Endothelial cell of umbilical vein (primary cell): ENCODE measurements around the gene SDC4. TPM values are rescaled to one million over a fixed set of nuclear protein-coding genes. Genes with fewer than 3 reads are reported as not detected.

Experiments
- BruUV-seq: library from RNA; stranded (reverse); fragments of 400-500 nt; replicated peaks from 2 replicates; lab custom pipeline; 2021; lab: Mats Ljungman, UMichigan
- CTCF ChIA-PET: fragments of 300-600, 350-600 bp; sonication (Branson Sonifier 250); formaldehyde crosslinking; loops from one replicate; lab custom pipeline; 2021; ENCODE audit warnings: antibody characterized with exemption, inconsistent platforms; lab: Charles Lee
- POLR2A ChIA-PET: fragments of 300-600, 350-600 bp; sonication (Branson Sonifier 250); formaldehyde crosslinking; loops from one replicate; lab custom pipeline; 2021; ENCODE audit warnings: antibody characterized with exemption, inconsistent platforms; lab: Charles Lee
- DNase-seq: peaks from one replicate; pipeline ENCODE4 v3.0.0-alpha.2; 2011; ENCODE audit warnings: low read depth, low spot score
- FAIRE-seq: peaks from 2 replicates; lab custom pipeline; 2011; peaks lifted over from hg19 to GRCh38; lab: Jason Lieb, UNC
- H2AFZ ChIP-seq: 2 replicates; pipeline ENCODE4 v1.6.0; 2012; ENCODE audit warnings: low read depth, low read length, control low read depth, inconsistent platforms
- H3K27ac ChIP-seq: 2 replicates; pipeline ENCODE4 v1.5.1; 2011; ENCODE audit warnings: low read depth, mild to moderate bottlenecking, control low read depth, low read length, moderate library complexity; ENCODE audit not compliant: insufficient read depth
- H3K27me3 ChIP-seq, 2 experiments: 2 replicates each; pipeline versions ENCODE4 v1.6.0 to v1.6.1; 2011; ENCODE audit warnings: low read length in 2 of 2, mixed read lengths in 1 of 2; ENCODE audit not compliant: control insufficient read depth in 2 of 2, insufficient read depth in 2 of 2
- H3K36me3 ChIP-seq, 2 experiments: 2 replicates in 1 of 2; 3 replicates in 1 of 2; pipeline ENCODE4 v1.5.1; 2011; ENCODE audit warnings: low read length in 2 of 2, mild to moderate bottlenecking in 1 of 2, moderate library complexity in 1 of 2; ENCODE audit not compliant: control insufficient read depth in 2 of 2, insufficient read depth in 2 of 2; ENCODE audit errors: extremely low read depth in 1 of 2
- H3K4me1 ChIP-seq: 3 replicates; pipeline ENCODE4 v1.5.1; 2011; ENCODE audit warnings: mild to moderate bottlenecking, low read length; ENCODE audit not compliant: control insufficient read depth, insufficient read depth; ENCODE audit errors: extremely low read depth
- H3K4me2 ChIP-seq: 2 replicates; pipeline ENCODE4 v1.6.1; 2011; ENCODE audit warnings: low read length, control low read depth, mixed read lengths; ENCODE audit not compliant: insufficient read depth
- H3K4me3 ChIP-seq, 3 experiments: fragments of 200-600 bp in 1 of 3; sonication (generic), shearing (Covaris generic) in 1 of 3; replicated peaks in 1 of 3; 2 replicates each; pipeline ENCODE4 v1.5.1; 2011 to 2016; ENCODE audit warnings: control low read depth in 3 of 3, low read length in 3 of 3, mild to moderate bottlenecking in 2 of 3, inconsistent platforms in 1 of 3, low read depth in 1 of 3, moderate library complexity in 1 of 3; ENCODE audit not compliant: insufficient read depth in 1 of 3
- H3K79me2 ChIP-seq: 2 replicates; pipeline ENCODE4 v1.6.0; 2012; ENCODE audit warnings: low read length, inconsistent platforms; ENCODE audit not compliant: control insufficient read depth, insufficient read depth
- H3K9ac ChIP-seq: replicated peaks from 2 replicates; pipeline ENCODE3; 2011; ENCODE audit warnings: low read length, control low read depth; ENCODE audit not compliant: insufficient read depth; ENCODE audit errors: extremely low read depth
- H3K9me1 ChIP-seq: replicated peaks from 3 replicates; pipeline ENCODE4 v1.6.0; 2011; ENCODE audit warnings: mild to moderate bottlenecking, low read length; ENCODE audit not compliant: control insufficient read depth, insufficient read depth; ENCODE audit errors: extremely low read depth
- H3K9me3 ChIP-seq: replicated peaks from 2 replicates; pipeline ENCODE4 v1.5.1; 2012; ENCODE audit warnings: low read length, inconsistent platforms; ENCODE audit not compliant: control insufficient read depth, insufficient read depth
- H4K20me1 ChIP-seq: replicated peaks from 2 replicates; pipeline ENCODE3; 2011; ENCODE audit warnings: mild to moderate bottlenecking, low read length; ENCODE audit not compliant: control insufficient read depth, insufficient read depth; ENCODE audit errors: extremely low read depth
- EZH2 ChIP-seq: IDR thresholded peaks from 2 replicates; pipeline ENCODE4 v1.6.1; 2012; ENCODE audit warnings: borderline replicate concordance, low read depth, mild to moderate bottlenecking, moderate library complexity, low read length, inconsistent platforms; ENCODE audit not compliant: severe bottlenecking
- FOS ChIP-seq: IDR thresholded peaks from 2 replicates; pipeline ENCODE4 v1.6.1; 2011; ENCODE audit warnings: mild to moderate bottlenecking, low read length, moderate library complexity, borderline replicate concordance; ENCODE audit not compliant: insufficient read depth
- GATA2 ChIP-seq: IDR thresholded peaks from 2 replicates; pipeline ENCODE4 v1.7.0; 2011; ENCODE audit warnings: low read depth, mild to moderate bottlenecking, moderate library complexity, mixed read lengths, low read length; ENCODE audit not compliant: insufficient read length, insufficient read depth
- JUN ChIP-seq: IDR thresholded peaks from 2 replicates; pipeline ENCODE4 v1.6.1; 2011; ENCODE audit warnings: borderline replicate concordance, low read depth; ENCODE audit not compliant: insufficient read length, insufficient read depth
- MYC ChIP-seq: IDR thresholded peaks from one replicate; pipeline ENCODE4 v1.6.1; 2011; ENCODE audit warnings: mild to moderate bottlenecking, low read depth, low read length
- POLR2A ChIP-seq: IDR thresholded peaks from 2 replicates; pipeline ENCODE4 v1.6.1; 2012; ENCODE audit warnings: low read depth, mild to moderate bottlenecking, control low read depth, low read length
- POLR2AphosphoS5 ChIP-seq: IDR thresholded peaks from 2 replicates; pipeline ENCODE4 v1.6.1; 2012; ENCODE audit warnings: low read depth, mild to moderate bottlenecking, control low read depth, low read length, moderate library complexity; ENCODE audit not compliant: insufficient read depth
- dilution Hi-C: fragments of 300-500 bp; cut with MboI; formaldehyde crosslinking; loops from one replicate; pipeline ENCODE4 v1.15.0; 2019; ENCODE audit warnings: low sequenced_read_pairs; ENCODE audit not compliant: extremely low pct_ligation_motif_present
- intact Hi-C: fragments of 100-400 bp; cut with micrococcal nuclease; formaldehyde crosslinking; loops from one replicate; pipeline ENCODE4 v1.10.0; 2022
- polyA plus RNA-seq, 4 experiments: library from polyadenylated mRNA; depleted of rRNA in 3 of 4; stranded (reverse) in 3 of 4; unstranded in 1 of 4; fragments of >200 nt; gene quantifications; 2 replicates each; pipeline versions ENCODE4 v1.2.1 to v1.2.3, GENCODE V29; 2011 to 2012; ENCODE audit warnings: missing spikeins in 1 of 4
- total RNA-seq: library from RNA; stranded (reverse); gene quantifications from 2 replicates; pipeline ENCODE4 v1.2.3, GENCODE V29; 2021
- TF ChIP-seq, protein P1 (sequence below): IDR thresholded peaks from 2 replicates; pipeline ENCODE4 v1.6.1; 2011; ENCODE audit not compliant: insufficient read depth, insufficient read length
- TF ChIP-seq, protein P2 (sequence below), 2 donors: IDR thresholded peaks; 1 replicate in 1 of 2; 2 replicates in 1 of 2; pipeline ENCODE4 v1.5.1; 2011; ENCODE audit warnings: low read length in 2 of 2, mild to moderate bottlenecking in 2 of 2, moderate library complexity in 2 of 2, control low read depth in 1 of 2, inconsistent platforms in 1 of 2, low read depth in 1 of 2; ENCODE audit not compliant: insufficient read depth in 1 of 2; ENCODE audit errors: extremely low read depth in 1 of 2

Gene SDC4
- total and polyA plus RNA-seq, 2 donors (not counting 3 experiments of a cell fraction or from before 2014, with no cell fraction given), result 26.3 to 32.0 TPM

DNA sequence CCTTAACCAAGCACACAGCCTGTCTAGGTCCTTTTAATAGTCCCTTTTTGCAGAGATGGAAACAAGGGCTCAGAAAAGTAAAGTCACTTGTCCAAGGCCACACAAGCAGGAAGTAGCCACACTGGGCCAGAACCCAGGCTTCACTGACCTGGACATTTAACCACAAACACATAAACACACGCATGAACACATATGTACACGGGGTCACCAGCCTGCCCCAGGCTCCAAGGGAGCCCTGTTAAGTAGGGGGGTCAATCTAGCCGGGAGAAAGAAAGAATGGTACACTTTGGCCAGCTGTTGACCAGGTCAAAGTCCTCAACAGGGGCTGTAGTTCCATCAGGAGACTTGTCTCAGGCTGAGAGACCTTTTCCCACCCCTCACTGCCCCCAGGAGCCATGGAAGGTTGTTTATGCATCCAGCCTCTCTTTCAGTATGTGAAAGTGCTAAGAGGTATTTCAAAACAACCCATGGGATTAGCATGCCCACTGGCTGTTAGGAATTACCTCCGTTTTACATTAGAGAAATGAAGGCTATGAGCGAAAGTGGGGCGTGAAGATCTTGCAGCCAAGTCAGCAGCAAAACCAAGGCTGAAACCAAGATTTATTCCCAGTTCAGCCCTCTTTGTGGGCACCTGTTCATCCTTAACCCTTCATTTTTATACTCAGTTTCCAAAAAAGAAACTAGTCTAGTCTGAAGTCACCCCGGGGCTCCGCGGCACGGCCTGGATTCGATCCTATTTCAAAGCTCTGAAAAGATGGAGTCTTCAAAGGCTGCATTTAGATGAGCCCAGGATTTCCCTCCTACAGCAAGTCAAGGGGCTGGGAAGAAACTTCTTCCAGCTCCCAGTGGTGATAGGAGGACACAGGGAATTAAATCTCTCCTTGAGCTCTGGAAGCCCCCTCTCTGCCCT is 9.8 kb downstream of the SDC4 start:
- no peak for DNase-seq
- H3K4me3 ChIP-seq, result no peak overlapping the region
- H3K9me1 ChIP-seq, result no peaks in the 10 kb centered on the region
- ChIA-PET POLR2A (interaction anchor here (0.6 to 2.7 kb wide), 3 partner anchors 9 to 26 kb away, joined by 3 to 10 read pairs (median 6); partner anchors contain the start of gene SDC4), CTCF (interaction anchor here (1.0 to 2.7 kb wide), 8 partner anchors 9 to 98 kb away, joined by 4 to 22 read pairs (median 10); partner anchors contain the start of gene SYS1)
- no peak for FAIRE-seq
- H3K79me2 ChIP-seq, result peaks cover 58% of the 10 kb centered on the region
- H3K27ac ChIP-seq, result peak overlapping the region; percentile 12
- TF ChIP-seq, protein P1, sequence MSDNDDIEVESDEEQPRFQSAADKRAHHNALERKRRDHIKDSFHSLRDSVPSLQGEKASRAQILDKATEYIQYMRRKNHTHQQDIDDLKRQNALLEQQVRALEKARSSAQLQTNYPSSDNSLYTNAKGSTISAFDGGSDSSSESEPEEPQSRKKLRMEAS, result no peak
- TF ChIP-seq, protein P2, sequence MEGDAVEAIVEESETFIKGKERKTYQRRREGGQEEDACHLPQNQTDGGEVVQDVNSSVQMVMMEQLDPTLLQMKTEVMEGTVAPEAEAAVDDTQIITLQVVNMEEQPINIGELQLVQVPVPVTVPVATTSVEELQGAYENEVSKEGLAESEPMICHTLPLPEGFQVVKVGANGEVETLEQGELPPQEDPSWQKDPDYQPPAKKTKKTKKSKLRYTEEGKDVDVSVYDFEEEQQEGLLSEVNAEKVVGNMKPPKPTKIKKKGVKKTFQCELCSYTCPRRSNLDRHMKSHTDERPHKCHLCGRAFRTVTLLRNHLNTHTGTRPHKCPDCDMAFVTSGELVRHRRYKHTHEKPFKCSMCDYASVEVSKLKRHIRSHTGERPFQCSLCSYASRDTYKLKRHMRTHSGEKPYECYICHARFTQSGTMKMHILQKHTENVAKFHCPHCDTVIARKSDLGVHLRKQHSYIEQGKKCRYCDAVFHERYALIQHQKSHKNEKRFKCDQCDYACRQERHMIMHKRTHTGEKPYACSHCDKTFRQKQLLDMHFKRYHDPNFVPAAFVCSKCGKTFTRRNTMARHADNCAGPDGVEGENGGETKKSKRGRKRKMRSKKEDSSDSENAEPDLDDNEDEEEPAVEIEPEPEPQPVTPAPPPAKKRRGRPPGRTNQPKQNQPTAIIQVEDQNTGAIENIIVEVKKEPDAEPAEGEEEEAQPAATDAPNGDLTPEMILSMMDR (IDR thresholded peaks at IDR 0.05; ENCODE audit: extremely low read depth in 1 of 2, insufficient read depth in 1 of 2, low read depth in 1 of 2, low read length in 2 of 2), result no peak
- TF ChIP-seq MYC (no peak), POLR2AphosphoS5 (no peak), POLR2A (no peak), JUN (no peak), EZH2 (no peak), FOS (no peak), GATA2 (no peak)
- no peak overlapping the region for H2AFZ ChIP-seq
- H3K36me3 ChIP-seq, result peaks cover 0 to 3% of the 10 kb centered on the region in 2 experiments
- H3K27me3 ChIP-seq, result no peaks in the 10 kb centered on the region
- H4K20me1 ChIP-seq, result no peaks in the 10 kb centered on the region
- H3K4me1 ChIP-seq, result peaks cover 35% of the 10 kb centered on the region
- intact Hi-C loops, result no loop called here
- H3K4me2 ChIP-seq, result no peak overlapping the region
- no peaks in the 10 kb centered on the region for H3K9me3 ChIP-seq
- H3K9ac ChIP-seq, result no peak overlapping the region
- BruUV-seq, result no TSS peak
- dilution Hi-C loops, result no loop called here
